OCI-M2 (cell line): ENCODE measurements around the gene STK11.
A peak's percentile ranks its signal among the peaks of the same experiment; 100 is the strongest.

Experiments used
- DNase-seq: peaks from one replicate; lab custom pipeline; 2025; ENCODE audit not compliant: unreplicated experiment; lab: John Stamatoyannopoulos, UW

STK11 gene, protein sequence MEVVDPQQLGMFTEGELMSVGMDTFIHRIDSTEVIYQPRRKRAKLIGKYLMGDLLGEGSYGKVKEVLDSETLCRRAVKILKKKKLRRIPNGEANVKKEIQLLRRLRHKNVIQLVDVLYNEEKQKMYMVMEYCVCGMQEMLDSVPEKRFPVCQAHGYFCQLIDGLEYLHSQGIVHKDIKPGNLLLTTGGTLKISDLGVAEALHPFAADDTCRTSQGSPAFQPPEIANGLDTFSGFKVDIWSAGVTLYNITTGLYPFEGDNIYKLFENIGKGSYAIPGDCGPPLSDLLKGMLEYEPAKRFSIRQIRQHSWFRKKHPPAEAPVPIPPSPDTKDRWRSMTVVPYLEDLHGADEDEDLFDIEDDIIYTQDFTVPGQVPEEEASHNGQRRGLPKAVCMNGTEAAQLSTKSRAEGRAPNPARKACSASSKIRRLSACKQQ

GRCh38 chr19:1205114-1206099 is at the start of gene STK11:
Gene STK11, plus strand, starts transcription at chr19:1205778. Its CDS starts 1,136 bp downstream, at chr19:1206914.
- peak; percentile 75 for DNase-seq

- DNase-seq = no peak
Observed at GRCh38 chr19:1156305-1156801, 49.2 kb upstream of the STK11 start.

- no peak for DNase-seq
Observed at GRCh38 chr19:1156830-1157615, 48.6 kb upstream of the STK11 start.

- no peak for DNase-seq
Observed at GRCh38 chr19:1157931-1158884, 47.4 kb upstream of the STK11 start.

DNA sequence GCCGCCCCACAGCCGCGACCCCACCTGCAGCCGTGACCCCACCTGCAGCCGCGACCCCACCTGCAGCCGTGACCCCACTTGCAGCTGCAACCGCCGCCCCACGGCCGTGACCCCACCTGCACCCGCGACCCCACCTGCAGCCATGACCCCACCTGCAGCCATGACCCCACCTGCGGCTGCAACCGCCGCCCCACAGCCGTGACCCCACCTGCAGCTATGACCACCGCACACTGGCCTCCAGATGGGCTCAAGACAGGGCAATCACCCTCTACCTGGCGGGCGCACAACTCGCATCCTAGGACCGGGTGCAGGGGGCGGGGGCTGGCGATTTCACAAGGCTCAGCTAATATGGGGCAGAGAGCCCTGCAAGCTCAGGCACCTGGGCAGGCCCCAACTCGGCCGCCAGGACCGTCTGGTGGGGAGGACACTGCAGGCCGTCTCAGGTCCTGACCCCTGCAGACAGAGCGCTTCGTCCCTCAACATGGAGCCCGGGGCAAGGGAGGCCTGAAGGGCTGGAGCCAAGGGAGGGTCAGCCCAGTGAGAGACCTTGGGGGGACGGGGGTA is 46.6 kb upstream of the STK11 start:
- no peak for DNase-seq

GRCh38 chr19:1159864-1160595 is 45.5 kb upstream of the STK11 start:
- no peak for DNase-seq

GRCh38 chr19:1161716-1162115 is 43.9 kb upstream of the STK11 start:
- DNase-seq = no peak

GRCh38 chr19:1162404-1163282 is 42.9 kb upstream of the STK11 start:
- DNase-seq = no peak

DNA sequence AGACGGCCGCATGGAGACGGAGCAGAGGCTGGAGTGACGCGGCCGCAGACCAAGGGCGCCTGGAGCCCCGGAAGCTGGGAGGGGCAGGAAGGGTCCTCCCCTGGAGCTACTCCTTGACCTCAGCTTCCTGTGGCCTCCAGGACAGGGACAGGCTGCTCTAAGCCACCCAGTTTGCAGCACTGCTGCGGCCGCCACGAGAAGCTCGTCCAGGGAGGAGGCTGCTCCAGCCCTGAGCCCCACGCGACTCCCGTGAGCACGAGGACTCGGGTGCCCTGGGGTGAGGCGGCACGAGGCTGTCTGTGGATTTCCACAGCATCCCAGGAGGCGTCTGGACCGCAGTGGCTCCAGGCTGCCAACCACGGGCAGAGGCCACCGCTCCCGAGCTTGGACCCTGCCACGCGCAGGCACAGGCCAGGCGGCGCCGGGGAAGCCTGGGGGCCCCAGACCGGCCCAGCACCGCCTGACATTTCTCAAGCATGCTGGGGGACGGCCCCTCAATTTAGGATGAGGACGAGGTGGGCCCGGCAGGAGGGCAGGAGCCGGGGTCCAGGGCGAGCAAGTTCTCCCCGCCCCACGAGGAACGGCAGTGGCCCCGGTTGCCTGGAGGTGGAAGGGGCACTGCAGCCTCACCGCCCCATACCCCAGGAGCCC is 42.2 kb upstream of the STK11 start:
- DNase-seq = no peak

- no peak for DNase-seq
Observed at GRCh38 chr19:1163934-1164683, 41.5 kb upstream of the STK11 start.

DNA sequence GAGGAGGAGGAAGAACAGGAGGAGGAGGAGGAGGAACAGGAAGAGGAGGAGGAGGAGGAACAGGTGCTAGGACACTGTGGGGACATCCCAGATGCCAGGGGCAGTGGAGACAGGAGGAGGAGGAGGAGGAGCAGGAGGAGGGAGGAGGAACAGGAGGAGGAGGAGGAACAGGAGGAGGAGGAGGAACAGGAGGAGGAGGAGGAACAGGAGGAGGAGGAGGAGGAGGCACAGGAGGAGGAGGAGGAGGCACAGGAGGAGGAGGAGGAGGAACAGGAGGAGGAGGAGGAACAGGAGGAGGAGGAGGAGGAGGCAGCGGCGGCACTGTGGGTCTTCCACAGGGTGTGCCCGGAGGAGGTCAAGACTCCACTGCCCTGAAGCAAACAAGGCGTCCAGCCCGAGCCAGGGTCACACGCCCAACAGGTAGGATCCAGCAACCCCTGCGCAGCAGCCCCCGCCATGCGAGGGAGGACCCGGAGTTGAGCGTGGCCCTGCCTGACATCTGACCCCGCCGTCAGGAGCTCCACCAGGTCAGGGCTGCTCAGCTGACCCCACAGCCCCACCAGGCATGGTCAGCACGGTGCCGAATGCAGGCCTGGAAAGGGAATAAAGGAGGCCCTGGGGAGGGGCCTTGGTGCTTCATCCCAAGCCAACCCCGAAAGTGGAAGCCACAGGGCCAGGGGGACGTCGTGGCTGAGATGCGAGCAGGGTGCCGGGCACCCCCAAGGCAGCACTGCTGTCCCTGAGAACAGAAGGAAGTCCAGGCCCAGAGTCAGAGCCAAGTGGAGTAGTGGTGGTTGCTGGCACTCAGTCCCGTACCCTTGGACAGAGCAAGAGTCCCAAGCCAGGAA is 40.7 kb upstream of the STK11 start:
- no peak for DNase-seq

- DNase-seq = no peak
Observed at GRCh38 chr19:1166872-1167573, 38.6 kb upstream of the STK11 start.

GRCh38 chr19:1167687-1168571 is 37.6 kb upstream of the STK11 start:
- DNase-seq = no peak
